ENCODE results near the gene HOXA4.

Gene HOXA4

GRCh38 chr7:27130540-27131389, at the start of gene HOXA4:
Gene HOXA4 (minus strand): TSS chr7:27130757. CDS start chr7:27130733, 24 bp downstream.
- H3K4me3 ChIP-seq: no peak within 1 kb of the TSS
- no peaks in the 10 kb centered on the region for H4K20me1 ChIP-seq
- peaks cover 0 to 2% (median 0%) of the 10 kb centered on the region in 11 experiments; a peak in 3 of 22 replicates for H3K27me3 ChIP-seq
- H3K27ac ChIP-seq: no peak within 1 kb of the TSS
- H3K9me3 ChIP-seq (replicated peaks in 1 of 11): peaks cover 21 to 41% (median 27%) of the 10 kb centered on the region in 11 experiments
- H3K36me3 ChIP-seq: no peaks in the 10 kb centered on the region; a peak in 1 of 22 replicates
- no peak within 1 kb of the TSS for H3K9ac ChIP-seq
- H3K4me2 ChIP-seq: no peak within 1 kb of the TSS
- H3K4me1 ChIP-seq: peaks cover 8 to 18% (median 14%) of the 10 kb centered on the region in 10 experiments
- TF ChIP-seq Cebpa-rat (IDR thresholded peaks at IDR 0.05): no peak

GRCh38 chr7:27179503-27180430, 49.2 kb upstream of the HOXA4 start:
- H3K27ac ChIP-seq: no peak overlapping the region
- peaks cover 0 to 61% (median 41%) of the 10 kb centered on the region in 11 experiments; a peak in 19 of 22 replicates for H4K20me1 ChIP-seq
- H3K4me2 ChIP-seq: no peak overlapping the region
- H3K4me1 ChIP-seq: peaks cover 0 to 17% (median 6%) of the 10 kb centered on the region in 10 experiments; a peak in 9 of 20 replicates
- H3K4me3 ChIP-seq: no peak overlapping the region
- H3K27me3 ChIP-seq: peaks cover 100% of the 10 kb centered on the region in 11 experiments
- no peaks in the 10 kb centered on the region for H3K36me3 ChIP-seq
- H3K9me3 ChIP-seq (replicated peaks in 1 of 11): peaks cover 0 to 23% (median 5%) of the 10 kb centered on the region in 11 experiments; a peak in 12 of 22 replicates
- no peak for TF ChIP-seq Cebpa-rat (IDR thresholded peaks at IDR 0.05)
- no peak overlapping the region for H3K9ac ChIP-seq

GRCh38 chr7:27179030-27179429, 48.5 kb upstream of the HOXA4 start:
- Histone ChIP-seq H3K4me3 (no peak overlapping the region), H3K36me3 (no peaks in the 10 kb centered on the region), H3K9ac (no peak overlapping the region), H3K4me2 (no peak overlapping the region), H3K4me1 (peaks cover 0 to 10% (median 0%) of the 10 kb centered on the region in 10 experiments; a peak in 6 of 20 replicates), H4K20me1 (peaks cover 0 to 58% (median 41%) of the 10 kb centered on the region in 11 experiments; a peak in 18 of 22 replicates), H3K27me3 (peaks cover 100% of the 10 kb centered on the region in 11 experiments), H3K9me3 (replicated peaks in 1 of 11) (peaks cover 5 to 25% (median 12%) of the 10 kb centered on the region in 11 experiments), H3K27ac (no peak overlapping the region)
- no peak for TF ChIP-seq Cebpa-rat (IDR thresholded peaks at IDR 0.05)

GRCh38 chr7:27178366-27178765, 47.8 kb upstream of the HOXA4 start:
- H3K36me3 ChIP-seq: no peaks in the 10 kb centered on the region
- peaks cover 0 to 58% (median 41%) of the 10 kb centered on the region in 11 experiments; a peak in 18 of 22 replicates for H4K20me1 ChIP-seq
- H3K4me2 ChIP-seq: no peak overlapping the region
- H3K27me3 ChIP-seq: peaks cover 100% of the 10 kb centered on the region in 11 experiments
- no peak overlapping the region for H3K27ac ChIP-seq
- no peak overlapping the region for H3K4me3 ChIP-seq
- no peak for TF ChIP-seq Cebpa-rat (IDR thresholded peaks at IDR 0.05)
- H3K9me3 ChIP-seq (replicated peaks in 1 of 11): peaks cover 12 to 31% (median 18%) of the 10 kb centered on the region in 11 experiments
- H3K4me1 ChIP-seq: peaks cover 0 to 3% (median 0%) of the 10 kb centered on the region in 10 experiments; a peak in 4 of 20 replicates
- no peak overlapping the region for H3K9ac ChIP-seq

- no peak overlapping the region for H3K27ac ChIP-seq
- peaks cover 100% of the 10 kb centered on the region in 11 experiments for H3K27me3 ChIP-seq
- no peak overlapping the region for H3K4me3 ChIP-seq
- no peak for TF ChIP-seq Cebpa-rat (IDR thresholded peaks at IDR 0.05)
- H3K9ac ChIP-seq: no peak overlapping the region
- H3K4me2 ChIP-seq: no peak overlapping the region
- peaks cover 17 to 36% (median 23%) of the 10 kb centered on the region in 11 experiments for H3K9me3 ChIP-seq (replicated peaks in 1 of 11)
- H4K20me1 ChIP-seq: peaks cover 0 to 58% (median 41%) of the 10 kb centered on the region in 11 experiments; a peak in 17 of 22 replicates
- H3K36me3 ChIP-seq: no peaks in the 10 kb centered on the region
- H3K4me1 ChIP-seq: peaks cover 0 to 7% (median 0%) of the 10 kb centered on the region in 10 experiments; a peak in 3 of 20 replicates
Observed at GRCh38 chr7:27177795-27178320, 47.3 kb upstream of the HOXA4 start.

- Histone ChIP-seq H3K4me2 (no peak overlapping the region), H3K27me3 (peaks cover 100% of the 10 kb centered on the region in 11 experiments), H3K9me3 (replicated peaks in 1 of 11) (peaks cover 23 to 43% (median 30%) of the 10 kb centered on the region in 11 experiments), H3K9ac (no peak overlapping the region), H4K20me1 (peaks cover 0 to 61% (median 41%) of the 10 kb centered on the region in 11 experiments; a peak in 17 of 22 replicates), H3K36me3 (no peaks in the 10 kb centered on the region), H3K4me1 (peaks cover 0 to 7% (median 0%) of the 10 kb centered on the region in 10 experiments; a peak in 3 of 20 replicates), H3K27ac (no peak overlapping the region), H3K4me3 (no peak overlapping the region)
- no peak for TF ChIP-seq Cebpa-rat (IDR thresholded peaks at IDR 0.05)
Observed at GRCh38 chr7:27176962-27177794, 46.6 kb upstream of the HOXA4 start.

GRCh38 chr7:27176524-27176845, 45.9 kb upstream of the HOXA4 start:
- Histone ChIP-seq H3K36me3 (no peaks in the 10 kb centered on the region), H3K4me3 (no peak overlapping the region), H3K27me3 (peaks cover 100% of the 10 kb centered on the region in 11 experiments), H4K20me1 (peaks cover 0 to 68% (median 42%) of the 10 kb centered on the region in 11 experiments; a peak in 17 of 22 replicates), H3K9me3 (replicated peaks in 1 of 11) (peaks cover 23 to 46% (median 33%) of the 10 kb centered on the region in 11 experiments), H3K9ac (no peak overlapping the region), H3K4me2 (no peak overlapping the region), H3K4me1 (peaks cover 0 to 7% (median 0%) of the 10 kb centered on the region in 10 experiments; a peak in 3 of 20 replicates), H3K27ac (no peak overlapping the region)
- TF ChIP-seq Cebpa-rat (IDR thresholded peaks at IDR 0.05): no peak
